ENCODE data around the gene SART1. TPM values are rescaled to one million over a fixed set of nuclear protein-coding genes. Genes with fewer than 3 reads are reported as not detected.

The SART1 gene
- total and polyA plus RNA-seq, 12 donors, result 16.9 to 351 (median 31.6) TPM

GRCh38 chr11:65942531-65942930 lies 19.0 kb upstream of the SART1 start:
- no peaks in the 10 kb centered on the region for H3K9me3 ChIP-seq (replicated peaks in 1 of 3)
- H3K27ac ChIP-seq, result no peak overlapping the region
- H3K4me1 ChIP-seq (replicated peaks in 1 of 2), result no peaks in the 10 kb centered on the region
- H3K27me3 ChIP-seq, result no peaks in the 10 kb centered on the region
- WGBS, 4 donors, result 60 to 73% (median 66%) methylated on average over 7 of the region's 7 CpGs
- TF ChIP-seq, protein P1, sequence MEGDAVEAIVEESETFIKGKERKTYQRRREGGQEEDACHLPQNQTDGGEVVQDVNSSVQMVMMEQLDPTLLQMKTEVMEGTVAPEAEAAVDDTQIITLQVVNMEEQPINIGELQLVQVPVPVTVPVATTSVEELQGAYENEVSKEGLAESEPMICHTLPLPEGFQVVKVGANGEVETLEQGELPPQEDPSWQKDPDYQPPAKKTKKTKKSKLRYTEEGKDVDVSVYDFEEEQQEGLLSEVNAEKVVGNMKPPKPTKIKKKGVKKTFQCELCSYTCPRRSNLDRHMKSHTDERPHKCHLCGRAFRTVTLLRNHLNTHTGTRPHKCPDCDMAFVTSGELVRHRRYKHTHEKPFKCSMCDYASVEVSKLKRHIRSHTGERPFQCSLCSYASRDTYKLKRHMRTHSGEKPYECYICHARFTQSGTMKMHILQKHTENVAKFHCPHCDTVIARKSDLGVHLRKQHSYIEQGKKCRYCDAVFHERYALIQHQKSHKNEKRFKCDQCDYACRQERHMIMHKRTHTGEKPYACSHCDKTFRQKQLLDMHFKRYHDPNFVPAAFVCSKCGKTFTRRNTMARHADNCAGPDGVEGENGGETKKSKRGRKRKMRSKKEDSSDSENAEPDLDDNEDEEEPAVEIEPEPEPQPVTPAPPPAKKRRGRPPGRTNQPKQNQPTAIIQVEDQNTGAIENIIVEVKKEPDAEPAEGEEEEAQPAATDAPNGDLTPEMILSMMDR (IDR thresholded peaks at IDR 0.05), result no peak
- no peak for TF ChIP-seq POLR2A (IDR thresholded peaks at IDR 0.05)
- no peaks in the 10 kb centered on the region for H3K36me3 ChIP-seq (replicated peaks in 1 of 2)
- DNase-seq, result peak in 3 of 7 donors; percentile 48 to 67 (median 57)
- intact Hi-C loops (cut with DNase I), result no loop called here
- no peak overlapping the region for H3K4me3 ChIP-seq

DNA sequence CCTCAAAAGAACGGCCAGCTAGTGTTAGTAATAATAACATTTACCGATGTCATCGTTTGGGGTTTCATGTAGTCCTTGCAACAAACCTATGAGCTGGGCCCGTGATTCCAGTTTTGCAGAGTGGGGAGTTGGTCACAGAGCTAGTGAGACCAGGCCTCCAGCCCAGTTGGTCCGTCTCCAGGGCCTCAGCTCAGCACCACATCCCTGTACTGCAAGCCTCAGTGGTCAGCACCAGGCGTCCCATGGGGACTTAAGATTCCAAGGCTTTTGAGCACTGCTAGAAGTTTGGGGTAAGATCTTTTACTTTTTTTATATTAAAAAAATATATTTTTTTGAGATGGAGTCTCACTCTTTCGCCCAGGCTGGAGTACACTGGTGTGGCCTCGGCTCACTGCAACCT lies 17.3 kb upstream of the SART1 start:
- H3K27ac ChIP-seq, result no peak overlapping the region
- no peak overlapping the region for H3K4me3 ChIP-seq
- no peaks in the 10 kb centered on the region for H3K4me1 ChIP-seq (replicated peaks in 1 of 2)
- DNase-seq, result no peak
- intact Hi-C loops (cut with DNase I), result no loop called here
- H3K36me3 ChIP-seq (replicated peaks in 1 of 2), result no peaks in the 10 kb centered on the region
- no peaks in the 10 kb centered on the region for H3K27me3 ChIP-seq
- TF ChIP-seq, protein P1 (IDR thresholded peaks at IDR 0.05), result no peak
- no peak for TF ChIP-seq POLR2A (IDR thresholded peaks at IDR 0.05)
- H3K9me3 ChIP-seq (replicated peaks in 1 of 3), result no peaks in the 10 kb centered on the region
- 88 to 93% (median 90%) methylated on average over 8 of the region's 8 CpGs for WGBS, 4 donors

DNA sequence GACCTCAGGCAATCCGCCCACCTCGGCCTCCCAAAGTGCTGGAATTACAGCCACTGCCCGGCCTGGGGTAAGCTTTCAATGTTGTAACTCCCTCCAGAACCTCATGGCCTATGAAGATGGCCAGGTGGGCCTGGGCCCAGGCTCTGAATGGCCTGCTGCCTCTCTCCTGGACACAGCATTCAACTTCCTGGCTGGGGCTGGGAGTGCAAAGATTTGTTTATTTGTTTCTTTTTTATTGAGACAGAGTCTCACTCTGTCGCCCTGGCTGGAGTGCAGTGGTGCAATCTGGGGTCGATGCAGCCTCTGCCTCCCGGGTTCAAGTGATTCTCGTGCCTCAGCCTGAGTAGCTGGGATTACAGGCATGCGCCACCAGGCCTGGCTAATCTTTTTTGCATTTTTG lies 16.8 kb upstream of the SART1 start:
- WGBS, 4 donors, result 67 to 87% (median 83%) methylated on average over 6 to 8 of the region's 8 CpGs
- DNase-seq, result no peak
- Histone ChIP-seq H3K36me3 (replicated peaks in 1 of 2) (no peaks in the 10 kb centered on the region), H3K9me3 (replicated peaks in 1 of 3) (no peaks in the 10 kb centered on the region), H3K4me1 (replicated peaks in 1 of 2) (no peaks in the 10 kb centered on the region), H3K27me3 (no peaks in the 10 kb centered on the region), H3K27ac (no peak overlapping the region), H3K4me3 (no peak overlapping the region)
- no peak for TF ChIP-seq POLR2A (IDR thresholded peaks at IDR 0.05)
- TF ChIP-seq, protein P1 (IDR thresholded peaks at IDR 0.05), result no peak
- intact Hi-C loops (cut with DNase I), result no loop called here

DNA sequence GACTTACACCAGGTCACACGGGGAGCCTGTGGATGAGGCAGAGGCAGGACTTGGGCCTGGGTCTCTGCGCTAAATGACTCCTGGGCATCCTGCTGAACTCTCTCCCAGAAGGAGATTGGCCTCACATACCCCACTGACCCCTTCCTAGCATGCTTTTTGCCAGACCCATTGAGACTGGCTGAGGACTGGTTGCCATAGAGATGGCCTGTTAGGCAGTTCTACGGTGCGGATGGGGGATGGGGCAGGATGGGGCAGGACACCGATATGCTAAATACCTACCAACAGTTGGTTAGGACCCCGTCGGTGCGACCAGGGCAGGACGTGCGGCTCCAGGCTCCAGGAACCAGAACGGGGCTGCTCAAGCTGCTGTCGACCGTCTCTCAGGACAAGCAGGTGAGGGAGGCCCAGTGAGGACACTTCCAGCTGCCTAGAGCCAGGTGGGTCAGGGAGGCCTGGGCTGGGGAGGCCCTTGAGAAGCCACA lies 16.1 kb upstream of the SART1 start, which contains the start of gene TSGA10IP:
Gene TSGA10IP (plus strand): TSS at position 51 of the 482 bp plus-strand sequence. CDS start 196 bp downstream, at position 247.
- H3K27ac ChIP-seq, result no peak within 1 kb of the TSS
- intact Hi-C loops (cut with DNase I), result no loop called here
- no peak for TF ChIP-seq POLR2A (IDR thresholded peaks at IDR 0.05)
- TF ChIP-seq, protein P1 (IDR thresholded peaks at IDR 0.05), result no peak
- no peaks in the 10 kb centered on the region for H3K36me3 ChIP-seq (replicated peaks in 1 of 2)
- no peak within 1 kb of the TSS for H3K4me3 ChIP-seq
- no peaks in the 10 kb centered on the region for H3K4me1 ChIP-seq (replicated peaks in 1 of 2)
- 67 to 100% (median 70%) methylated on average over 2 to 13 of the region's 13 CpGs for WGBS, 4 donors
- H3K9me3 ChIP-seq (replicated peaks in 1 of 3), result no peaks in the 10 kb centered on the region
- H3K27me3 ChIP-seq, result no peaks in the 10 kb centered on the region
- DNase-seq, result no peak

All from adrenal gland (tissue), 12 donors.